T-helper 9 cell (primary cell): ENCODE results near the gene GTF3C4.

Experiments
- DNase-seq: peaks from one replicate; pipeline ENCODE4 v3.0.0-alpha.2; 2020

Gene GTF3C4

DNA sequence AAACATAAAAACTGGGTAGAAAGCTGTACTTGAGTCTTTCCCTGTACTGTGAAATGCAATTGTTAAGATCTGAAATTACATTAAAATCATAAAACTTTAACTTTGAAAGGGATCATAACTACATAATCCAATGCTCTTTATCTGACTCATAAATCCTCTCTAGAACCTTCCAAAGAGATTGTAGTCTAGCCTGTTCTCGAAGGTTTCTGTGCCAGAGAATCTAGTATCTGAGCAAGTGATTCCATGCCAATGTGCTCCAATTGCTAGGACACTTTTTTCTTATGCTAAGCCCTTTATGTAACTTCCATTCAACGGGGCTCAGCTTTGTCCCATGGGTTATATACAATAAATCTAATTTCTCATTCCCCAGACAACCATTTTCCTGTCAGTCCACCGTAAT is 21.6 kb upstream of the GTF3C4 start:
- DNase-seq: no peak

- no peak for DNase-seq
Measured at GRCh38 chr9:132651259-132651658, 19.0 kb upstream of the GTF3C4 start.

DNA sequence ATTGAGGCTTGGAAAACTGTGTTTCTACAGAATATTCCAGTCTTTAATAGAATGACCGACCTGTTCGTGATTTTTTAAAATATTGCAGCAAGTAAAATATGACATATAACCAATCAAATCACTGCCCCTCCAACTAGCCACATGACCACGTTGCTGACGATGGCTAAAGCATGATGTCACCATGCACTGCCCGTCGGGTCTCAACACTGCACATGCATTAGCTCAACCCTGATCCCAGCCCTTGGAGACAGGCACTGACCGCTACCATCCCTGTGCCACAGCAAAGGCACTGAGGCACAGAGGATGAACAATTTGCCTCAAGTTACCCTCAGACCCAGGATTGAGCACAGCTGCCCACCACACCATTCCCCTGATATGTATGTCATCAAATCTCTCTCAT is 14.0 kb upstream of the GTF3C4 start:
- DNase-seq: no peak

DNA sequence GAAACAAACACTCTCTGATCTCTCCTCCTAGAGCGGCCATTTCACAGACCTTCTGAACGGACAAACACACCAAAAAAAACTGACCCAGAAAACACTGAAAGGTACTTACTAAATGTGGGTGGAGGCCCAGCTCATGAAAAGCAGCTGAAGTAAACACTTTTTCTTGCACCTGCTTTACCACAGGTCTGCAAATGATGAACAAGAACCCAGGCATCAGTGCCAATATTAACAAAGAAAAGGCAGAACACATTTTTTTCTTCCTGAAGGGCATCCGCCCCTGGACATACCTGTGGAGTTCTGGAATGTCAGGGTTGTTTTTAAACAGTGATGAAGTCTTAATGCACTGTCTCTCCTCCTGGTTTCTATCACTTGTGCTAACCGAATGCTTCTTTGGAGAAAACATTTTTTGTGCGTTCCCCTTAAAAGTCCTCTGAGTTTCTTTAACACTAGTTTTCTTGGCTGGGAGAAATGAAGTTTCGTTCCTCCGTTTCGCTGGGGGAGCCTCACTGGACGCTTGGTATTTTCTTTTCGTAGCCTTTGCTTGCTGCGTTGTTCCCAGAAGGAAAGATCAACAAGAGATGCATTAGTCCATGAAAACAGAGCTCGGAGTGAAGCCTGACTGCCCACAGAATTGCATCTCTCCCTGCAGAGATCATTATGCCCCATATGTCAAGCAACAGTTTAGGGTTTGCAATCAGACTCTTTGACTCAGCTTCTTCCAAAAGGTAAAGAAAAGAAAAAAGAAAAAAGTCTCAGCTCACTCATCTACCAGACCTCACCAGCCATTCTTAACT is 7.9 kb upstream of the GTF3C4 start:
- no peak for DNase-seq

DNA sequence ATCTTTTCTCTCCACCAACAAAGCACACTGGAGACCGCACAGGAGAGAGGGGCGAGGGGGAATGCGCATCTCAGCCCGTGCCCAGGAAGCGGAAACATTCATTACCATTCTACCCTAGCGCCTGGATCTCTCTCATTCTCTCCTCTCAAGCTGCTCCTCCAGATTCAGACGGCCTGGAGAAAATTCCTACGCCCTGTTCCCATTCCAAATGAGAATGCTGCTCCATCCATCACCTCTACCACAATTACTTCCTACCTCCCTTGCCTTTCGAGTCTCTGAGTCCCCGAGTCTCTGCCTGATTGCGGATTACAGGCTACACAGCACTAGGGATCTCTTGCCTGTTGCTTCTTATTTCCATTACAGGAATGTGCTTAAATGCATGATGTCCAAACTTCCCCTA is 7.1 kb upstream of the GTF3C4 start:
- no peak for DNase-seq

DNA sequence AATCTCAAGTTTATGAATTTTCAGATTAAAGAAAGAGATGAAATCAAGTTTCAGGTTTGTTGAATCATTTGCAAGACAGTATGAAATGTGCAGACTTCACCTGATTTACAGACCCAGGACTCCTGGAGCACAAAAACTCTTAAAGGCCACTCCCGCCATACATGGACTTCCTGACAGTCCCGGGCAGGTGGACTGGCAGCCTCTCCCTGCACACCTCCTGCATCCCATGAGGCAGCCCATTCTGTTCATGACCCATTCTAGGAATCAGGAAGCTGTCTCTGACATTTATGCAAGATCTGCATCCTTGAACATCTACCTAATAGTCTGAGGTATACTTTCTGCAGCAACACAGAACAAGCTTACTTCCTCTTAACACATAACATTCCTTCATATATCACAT is 6.4 kb upstream of the GTF3C4 start:
- DNase-seq: no peak

- DNase-seq: no peak
Measured at GRCh38 chr9:132669319-132669697, 956 bp upstream of the GTF3C4 start.

DNA sequence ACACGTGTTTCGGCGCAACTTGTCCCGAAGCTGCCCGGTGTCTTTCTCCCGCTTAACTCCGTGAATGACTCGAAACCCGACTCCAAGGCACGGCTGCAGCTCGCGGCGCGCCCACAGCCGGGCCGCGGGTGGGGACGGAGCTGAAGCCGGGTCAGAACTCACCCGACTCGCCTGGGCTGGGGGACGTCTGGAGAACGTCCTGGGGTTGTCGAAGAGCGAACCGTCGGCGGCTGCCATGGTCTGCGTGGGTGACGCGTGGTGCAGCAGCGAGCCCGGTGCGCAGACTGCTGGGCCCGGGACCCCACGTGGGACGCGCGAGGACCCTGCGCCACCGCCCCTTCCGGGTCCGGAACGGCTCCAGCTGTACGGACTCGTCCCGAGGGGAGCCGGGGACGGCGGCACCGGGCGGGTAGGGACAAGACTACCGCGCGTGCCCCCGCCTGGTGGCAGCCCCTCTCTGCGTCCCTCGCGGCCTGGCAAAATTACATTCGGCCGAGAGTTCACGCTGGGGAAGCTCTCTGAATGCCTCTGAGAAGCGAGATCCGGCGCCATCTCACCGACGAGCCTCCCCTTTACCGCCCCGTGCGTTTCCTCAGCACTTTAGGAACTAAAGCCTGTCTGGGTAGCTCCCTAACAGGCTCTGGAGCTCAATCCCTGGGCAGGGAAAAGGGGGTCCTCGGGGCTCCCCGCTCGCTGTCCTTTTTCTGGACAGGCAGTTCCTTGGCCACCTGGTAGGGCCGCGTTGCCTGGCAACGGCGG is 387 bp upstream of the GTF3C4 start, which contains the start of gene DDX31:
Gene DDX31, minus strand, starts transcription at position 286 of the 759 bp plus-strand sequence. Its CDS starts 49 bp downstream, at position 237.
- DNase-seq: peak; percentile 82

- DNase-seq: no peak
Measured at GRCh38 chr9:132671620-132672412, 1.6 kb downstream of the GTF3C4 start.

DNA sequence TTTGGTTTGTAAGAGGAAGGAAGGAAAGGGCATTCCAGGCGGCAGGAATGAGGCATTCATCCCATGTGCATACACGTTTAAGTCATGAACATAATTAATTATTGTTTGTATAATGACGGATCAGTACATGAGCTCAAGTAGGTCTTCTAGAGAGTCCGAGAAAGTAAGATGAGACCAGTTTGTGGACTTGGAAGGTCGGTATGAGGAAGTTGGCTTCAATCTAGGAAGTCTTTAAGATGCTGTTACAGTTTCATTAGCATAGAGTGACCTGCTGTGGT is 2.1 kb downstream of the GTF3C4 start:
- DNase-seq: no peak

- DNase-seq: no peak
Measured at GRCh38 chr9:132673355-132673754, 3.1 kb downstream of the GTF3C4 start.

- DNase-seq: no peak
Measured at GRCh38 chr9:132674485-132674884, 4.2 kb downstream of the GTF3C4 start.

- DNase-seq: no peak
Measured at GRCh38 chr9:132677976-132678375, 7.7 kb downstream of the GTF3C4 start.

GRCh38 chr9:132679946-132680625 is 9.8 kb downstream of the GTF3C4 start:
- DNase-seq: no peak

GRCh38 chr9:132681561-132681960 is 11.3 kb downstream of the GTF3C4 start:
- no peak for DNase-seq

DNA sequence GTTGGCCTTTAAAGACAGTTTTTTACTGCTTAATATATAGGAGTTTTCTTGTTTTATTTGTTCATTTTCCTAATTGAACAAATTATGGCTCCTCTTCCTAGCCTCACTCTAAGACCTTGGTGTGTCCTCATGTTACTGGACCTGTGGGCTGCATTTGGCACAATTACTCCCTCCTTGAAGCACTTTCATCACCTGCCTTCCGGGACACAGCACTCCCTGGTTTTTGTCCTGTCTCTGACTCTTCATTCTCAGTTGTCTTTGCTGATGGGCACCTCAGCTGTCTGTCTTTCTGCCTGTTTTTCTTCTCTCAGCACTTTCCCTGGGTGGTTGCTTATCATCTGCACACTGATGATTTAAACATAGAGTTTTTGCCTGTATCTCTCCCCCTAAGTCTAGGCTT is 13.6 kb downstream of the GTF3C4 start:
- DNase-seq: no peak

DNA sequence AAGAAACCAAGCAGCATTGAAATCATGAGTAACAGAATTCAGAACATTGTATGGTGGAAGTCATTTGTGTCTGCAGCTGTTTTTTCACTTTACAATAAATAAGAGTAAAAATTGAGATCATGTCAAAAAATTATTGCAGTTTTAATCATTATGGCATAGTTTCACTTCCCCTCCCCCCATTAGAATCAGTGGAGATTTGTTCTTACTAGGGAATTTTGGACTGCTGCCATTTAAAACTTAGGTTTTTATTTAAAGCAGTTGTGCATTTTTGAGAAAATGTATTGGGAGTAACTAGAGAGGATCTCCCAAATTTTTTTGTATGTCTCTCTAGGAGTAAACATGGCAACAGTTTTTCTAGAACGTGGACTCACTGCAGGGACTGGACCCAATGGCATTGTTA is 20.4 kb downstream of the GTF3C4 start:
- DNase-seq: no peak

GRCh38 chr9:132694144-132694543 is 23.9 kb downstream of the GTF3C4 start:
- no peak for DNase-seq

DNA sequence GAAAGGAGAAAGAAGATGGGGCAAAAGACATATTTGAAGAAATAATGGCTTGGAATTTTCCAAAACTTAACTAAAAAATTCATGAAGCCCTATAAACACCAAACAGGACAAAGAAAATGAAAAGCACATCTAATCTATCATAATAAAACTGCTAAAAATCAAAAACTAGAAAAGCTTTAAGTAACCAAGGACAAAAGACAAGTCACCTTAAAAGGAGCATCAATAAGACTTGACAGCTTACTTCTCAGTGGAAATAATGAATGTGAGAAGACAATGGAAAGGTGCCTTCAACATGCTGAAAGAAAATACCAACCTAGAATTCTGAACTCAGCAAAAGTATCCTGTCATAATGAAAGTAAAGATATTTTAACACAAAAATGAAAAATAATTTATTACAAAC is 27.0 kb downstream of the GTF3C4 start:
- DNase-seq: no peak

- DNase-seq: no peak
Measured at GRCh38 chr9:132698989-132699388, 28.7 kb downstream of the GTF3C4 start.

DNA sequence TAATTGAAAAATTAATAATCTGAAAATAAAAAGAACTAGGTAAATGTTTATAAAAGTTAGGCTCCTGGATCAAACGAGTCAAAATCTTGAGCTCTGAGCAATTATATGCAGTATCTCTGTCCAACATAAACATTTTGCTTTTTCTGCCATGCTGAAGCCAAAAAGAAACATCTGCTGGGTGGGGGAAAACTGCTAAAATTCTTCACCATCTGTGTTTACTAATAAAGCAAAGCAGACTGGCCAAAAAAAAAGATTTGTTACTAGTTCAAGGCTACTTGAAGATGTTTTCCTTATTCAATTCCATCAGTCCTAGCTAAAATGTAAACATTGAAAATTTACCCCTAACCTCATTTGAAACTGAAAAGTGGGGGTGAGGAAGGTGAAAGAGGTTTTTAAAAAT is 29.7 kb downstream of the GTF3C4 start:
- DNase-seq: no peak

DNA sequence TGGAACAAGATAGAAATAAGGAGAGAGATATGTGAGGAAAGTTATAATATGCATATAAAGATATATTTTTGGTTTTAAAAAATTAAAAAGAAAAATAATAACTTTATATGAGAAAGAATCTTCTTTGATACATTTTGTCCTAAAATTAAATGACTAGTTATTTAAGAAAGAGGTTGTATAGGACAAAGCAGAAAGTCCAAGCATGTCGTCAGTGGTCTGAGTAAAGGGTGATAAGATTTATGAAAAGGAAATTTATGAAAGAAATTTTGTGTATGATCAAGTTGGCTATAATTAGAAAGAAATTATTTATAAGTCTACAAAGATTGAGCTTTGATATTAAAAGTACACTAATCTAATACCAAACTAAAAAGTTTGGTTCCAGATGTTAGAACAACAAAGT is 32.0 kb downstream of the GTF3C4 start:
- DNase-seq: no peak

GRCh38 chr9:132703336-132703735 is 33.1 kb downstream of the GTF3C4 start:
- DNase-seq: no peak
